ENCODE data around the gene GNAQ.
"Not testable (repeated sequence)": the region's sequence is repeated elsewhere in the genome, so short reads cannot be mapped to it uniquely, and the experiment has no call there.

DNA sequence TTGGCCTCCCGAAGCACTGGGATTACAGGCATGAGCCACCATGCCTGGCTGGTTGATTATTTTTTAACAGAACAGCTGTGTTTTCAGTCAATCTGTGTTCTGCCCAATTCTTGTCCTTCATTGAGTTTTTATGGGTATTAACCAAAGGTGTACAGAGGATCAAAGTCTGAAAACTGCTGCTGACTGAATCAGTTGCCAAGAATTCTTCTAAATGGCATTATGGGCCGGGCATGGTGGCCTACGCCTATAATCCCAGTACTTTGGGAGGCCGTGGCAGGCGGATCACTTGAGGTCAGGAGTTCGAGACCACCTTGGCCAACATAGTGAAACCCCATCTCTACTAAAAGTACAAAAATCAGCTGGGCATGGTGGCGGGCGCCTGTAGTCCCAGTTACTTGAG lies 150.0 kb downstream of the GNAQ start:
- TF ChIP-seq, protein P1, sequence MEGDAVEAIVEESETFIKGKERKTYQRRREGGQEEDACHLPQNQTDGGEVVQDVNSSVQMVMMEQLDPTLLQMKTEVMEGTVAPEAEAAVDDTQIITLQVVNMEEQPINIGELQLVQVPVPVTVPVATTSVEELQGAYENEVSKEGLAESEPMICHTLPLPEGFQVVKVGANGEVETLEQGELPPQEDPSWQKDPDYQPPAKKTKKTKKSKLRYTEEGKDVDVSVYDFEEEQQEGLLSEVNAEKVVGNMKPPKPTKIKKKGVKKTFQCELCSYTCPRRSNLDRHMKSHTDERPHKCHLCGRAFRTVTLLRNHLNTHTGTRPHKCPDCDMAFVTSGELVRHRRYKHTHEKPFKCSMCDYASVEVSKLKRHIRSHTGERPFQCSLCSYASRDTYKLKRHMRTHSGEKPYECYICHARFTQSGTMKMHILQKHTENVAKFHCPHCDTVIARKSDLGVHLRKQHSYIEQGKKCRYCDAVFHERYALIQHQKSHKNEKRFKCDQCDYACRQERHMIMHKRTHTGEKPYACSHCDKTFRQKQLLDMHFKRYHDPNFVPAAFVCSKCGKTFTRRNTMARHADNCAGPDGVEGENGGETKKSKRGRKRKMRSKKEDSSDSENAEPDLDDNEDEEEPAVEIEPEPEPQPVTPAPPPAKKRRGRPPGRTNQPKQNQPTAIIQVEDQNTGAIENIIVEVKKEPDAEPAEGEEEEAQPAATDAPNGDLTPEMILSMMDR (IDR thresholded peaks at IDR 0.05): not testable (repeated sequence)
- TF ChIP-seq, protein P2, sequence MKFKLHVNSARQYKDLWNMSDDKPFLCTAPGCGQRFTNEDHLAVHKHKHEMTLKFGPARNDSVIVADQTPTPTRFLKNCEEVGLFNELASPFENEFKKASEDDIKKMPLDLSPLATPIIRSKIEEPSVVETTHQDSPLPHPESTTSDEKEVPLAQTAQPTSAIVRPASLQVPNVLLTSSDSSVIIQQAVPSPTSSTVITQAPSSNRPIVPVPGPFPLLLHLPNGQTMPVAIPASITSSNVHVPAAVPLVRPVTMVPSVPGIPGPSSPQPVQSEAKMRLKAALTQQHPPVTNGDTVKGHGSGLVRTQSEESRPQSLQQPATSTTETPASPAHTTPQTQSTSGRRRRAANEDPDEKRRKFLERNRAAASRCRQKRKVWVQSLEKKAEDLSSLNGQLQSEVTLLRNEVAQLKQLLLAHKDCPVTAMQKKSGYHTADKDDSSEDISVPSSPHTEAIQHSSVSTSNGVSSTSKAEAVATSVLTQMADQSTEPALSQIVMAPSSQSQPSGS (CRISPR knock-in tag; IDR thresholded peaks at IDR 0.05; ENCODE audit: borderline replicate concordance, low read depth): not testable (repeated sequence)
- TF ChIP-seq FOXP1 (CRISPR knock-in tag; IDR thresholded peaks at IDR 0.05; ENCODE audit: borderline replicate concordance); SMAD4 (CRISPR knock-in tag; IDR thresholded peaks at IDR 0.05); TCF7 (CRISPR knock-in tag; IDR thresholded peaks at IDR 0.05; ENCODE audit: low read depth); ESRRA (CRISPR knock-in tag; IDR thresholded peaks at IDR 0.05; ENCODE audit: borderline replicate concordance); ATF1 (CRISPR knock-in tag; IDR thresholded peaks at IDR 0.05): not testable (repeated sequence)
- TF ChIP-seq, protein P3, sequence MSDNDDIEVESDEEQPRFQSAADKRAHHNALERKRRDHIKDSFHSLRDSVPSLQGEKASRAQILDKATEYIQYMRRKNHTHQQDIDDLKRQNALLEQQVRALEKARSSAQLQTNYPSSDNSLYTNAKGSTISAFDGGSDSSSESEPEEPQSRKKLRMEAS (CRISPR knock-in tag; IDR thresholded peaks at IDR 0.05): not testable (repeated sequence)
- TF ChIP-seq, protein P4, sequence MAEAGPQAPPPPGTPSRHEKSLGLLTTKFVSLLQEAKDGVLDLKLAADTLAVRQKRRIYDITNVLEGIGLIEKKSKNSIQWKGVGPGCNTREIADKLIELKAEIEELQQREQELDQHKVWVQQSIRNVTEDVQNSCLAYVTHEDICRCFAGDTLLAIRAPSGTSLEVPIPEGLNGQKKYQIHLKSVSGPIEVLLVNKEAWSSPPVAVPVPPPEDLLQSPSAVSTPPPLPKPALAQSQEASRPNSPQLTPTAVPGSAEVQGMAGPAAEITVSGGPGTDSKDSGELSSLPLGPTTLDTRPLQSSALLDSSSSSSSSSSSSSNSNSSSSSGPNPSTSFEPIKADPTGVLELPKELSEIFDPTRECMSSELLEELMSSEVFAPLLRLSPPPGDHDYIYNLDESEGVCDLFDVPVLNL (CRISPR knock-in tag; IDR thresholded peaks at IDR 0.05; ENCODE audit: borderline replicate concordance, low read depth): not testable (repeated sequence)
- TF ChIP-seq, protein P5, sequence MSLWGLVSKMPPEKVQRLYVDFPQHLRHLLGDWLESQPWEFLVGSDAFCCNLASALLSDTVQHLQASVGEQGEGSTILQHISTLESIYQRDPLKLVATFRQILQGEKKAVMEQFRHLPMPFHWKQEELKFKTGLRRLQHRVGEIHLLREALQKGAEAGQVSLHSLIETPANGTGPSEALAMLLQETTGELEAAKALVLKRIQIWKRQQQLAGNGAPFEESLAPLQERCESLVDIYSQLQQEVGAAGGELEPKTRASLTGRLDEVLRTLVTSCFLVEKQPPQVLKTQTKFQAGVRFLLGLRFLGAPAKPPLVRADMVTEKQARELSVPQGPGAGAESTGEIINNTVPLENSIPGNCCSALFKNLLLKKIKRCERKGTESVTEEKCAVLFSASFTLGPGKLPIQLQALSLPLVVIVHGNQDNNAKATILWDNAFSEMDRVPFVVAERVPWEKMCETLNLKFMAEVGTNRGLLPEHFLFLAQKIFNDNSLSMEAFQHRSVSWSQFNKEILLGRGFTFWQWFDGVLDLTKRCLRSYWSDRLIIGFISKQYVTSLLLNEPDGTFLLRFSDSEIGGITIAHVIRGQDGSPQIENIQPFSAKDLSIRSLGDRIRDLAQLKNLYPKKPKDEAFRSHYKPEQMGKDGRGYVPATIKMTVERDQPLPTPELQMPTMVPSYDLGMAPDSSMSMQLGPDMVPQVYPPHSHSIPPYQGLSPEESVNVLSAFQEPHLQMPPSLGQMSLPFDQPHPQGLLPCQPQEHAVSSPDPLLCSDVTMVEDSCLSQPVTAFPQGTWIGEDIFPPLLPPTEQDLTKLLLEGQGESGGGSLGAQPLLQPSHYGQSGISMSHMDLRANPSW (CRISPR knock-in tag; conservative IDR thresholded peaks at IDR 0.05; ENCODE audit: low read depth): not testable (repeated sequence)

All from WTC11 (cell line).